GM21515 (cell line): ENCODE data around the gene TRABD2A.

ENCODE experiments used
- ATAC-seq: cut with Tn5 transposase; IDR thresholded peaks from one replicate; pipeline ENCODE4 v1.9.1; 2021; ENCODE audit not compliant: unreplicated experiment

The TRABD2A gene

GRCh38 chr2:84905181-84906107 is 24.6 kb upstream of the TRABD2A start, which contains the start of gene TMSB10:
TSS of gene TMSB10 (plus strand) at chr2:84905656.
- ATAC-seq = peak; percentile 60

GRCh38 chr2:84904717-84905174 is 23.9 kb upstream of the TRABD2A start:
- ATAC-seq = no peak

GRCh38 chr2:84904151-84904550 is 23.3 kb upstream of the TRABD2A start:
- no peak for ATAC-seq

- ATAC-seq = no peak
Measured at GRCh38 chr2:84902526-84902925, 21.6 kb upstream of the TRABD2A start.

- ATAC-seq = no peak
Measured at GRCh38 chr2:84901593-84902120, 20.8 kb upstream of the TRABD2A start.

- no peak for ATAC-seq
Measured at GRCh38 chr2:84900971-84901370, 20.1 kb upstream of the TRABD2A start.

- ATAC-seq = no peak
Measured at GRCh38 chr2:84899304-84900204, 18.7 kb upstream of the TRABD2A start.

- no peak for ATAC-seq
Measured at GRCh38 chr2:84897773-84898172, 16.9 kb upstream of the TRABD2A start.

- no peak for ATAC-seq
Measured at GRCh38 chr2:84896567-84896966, 15.7 kb upstream of the TRABD2A start.

- ATAC-seq = no peak
Measured at GRCh38 chr2:84894758-84895520, 14.1 kb upstream of the TRABD2A start.

- no peak for ATAC-seq
Measured at GRCh38 chr2:84894131-84894586, 13.3 kb upstream of the TRABD2A start.

- ATAC-seq = no peak
Measured at GRCh38 chr2:84891355-84892010, 10.6 kb upstream of the TRABD2A start.

- ATAC-seq = no peak
Measured at GRCh38 chr2:84889332-84889731, 8.4 kb upstream of the TRABD2A start.

GRCh38 chr2:84888401-84889276 is 7.8 kb upstream of the TRABD2A start:
- ATAC-seq = peak; percentile 97

GRCh38 chr2:84886791-84887190 is 5.9 kb upstream of the TRABD2A start:
- ATAC-seq = no peak

GRCh38 chr2:84885111-84885510 is 4.2 kb upstream of the TRABD2A start:
- ATAC-seq = no peak

GRCh38 chr2:84884449-84884848 is 3.6 kb upstream of the TRABD2A start:
- no peak for ATAC-seq

- no peak for ATAC-seq
Measured at GRCh38 chr2:84882775-84883550, 2.1 kb upstream of the TRABD2A start.
